ENCODE data around the gene IGFL4. TPM values are rescaled to one million over a fixed set of nuclear protein-coding genes. Genes with fewer than 3 reads are reported as not detected.

The IGFL4 gene
- total RNA-seq, 1 donor from 2014 or later, result not detected

DNA sequence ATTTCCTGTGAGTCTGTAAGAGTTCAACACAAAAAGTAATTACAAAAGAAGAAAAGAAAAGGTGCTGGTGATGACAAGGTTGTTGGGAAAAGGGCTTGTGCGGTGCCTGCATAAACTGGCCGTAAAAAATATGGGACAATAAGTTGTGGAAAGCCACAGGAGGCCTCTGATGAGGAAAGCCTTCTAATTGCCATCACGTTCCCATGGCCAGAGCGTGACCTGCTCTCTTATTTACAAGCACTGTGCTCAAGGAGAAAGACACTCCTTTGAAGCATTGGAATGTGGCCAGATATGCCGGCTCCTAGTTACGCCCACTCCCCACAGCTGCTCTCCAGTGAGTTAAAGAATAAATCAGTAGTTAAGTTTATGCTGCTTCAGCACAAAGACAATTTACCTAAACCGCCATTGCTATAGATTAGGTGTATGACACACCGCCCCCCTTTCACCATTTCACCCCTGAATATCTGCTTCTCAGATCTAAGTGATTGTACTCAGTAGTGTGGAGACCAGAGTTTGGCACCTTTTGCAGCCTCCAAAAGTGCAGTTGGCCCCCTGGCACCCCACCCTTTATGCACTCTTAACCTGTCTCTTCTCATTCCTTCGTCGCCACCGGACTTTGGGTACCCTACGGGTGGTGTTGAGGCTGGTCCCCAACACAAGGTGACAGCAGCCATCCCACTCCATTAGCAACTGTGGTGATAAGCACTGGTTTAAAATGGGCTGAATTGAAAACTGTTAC, 9.8 kb downstream of the IGFL4 start:
- no peak for DNase-seq (ENCODE audit: low spot score)
- Mint-ChIP-seq H3K27me3 (ENCODE audit: unreplicated experiment) (peaks cover 1% of the 10 kb centered on the region), H3K36me3 (ENCODE audit: low read depth, unreplicated experiment) (peaks cover 10% of the 10 kb centered on the region), H3K4me1 (ENCODE audit: unreplicated experiment) (no peaks in the 10 kb centered on the region), H3K4me3 (ENCODE audit: unreplicated experiment) (no peak overlapping the region), H3K27ac (ENCODE audit: unreplicated experiment) (peak overlapping the region; percentile 18), H3K9me3 (ENCODE audit: unreplicated experiment) (no peaks in the 10 kb centered on the region)
- TF ChIP-seq, protein P1, sequence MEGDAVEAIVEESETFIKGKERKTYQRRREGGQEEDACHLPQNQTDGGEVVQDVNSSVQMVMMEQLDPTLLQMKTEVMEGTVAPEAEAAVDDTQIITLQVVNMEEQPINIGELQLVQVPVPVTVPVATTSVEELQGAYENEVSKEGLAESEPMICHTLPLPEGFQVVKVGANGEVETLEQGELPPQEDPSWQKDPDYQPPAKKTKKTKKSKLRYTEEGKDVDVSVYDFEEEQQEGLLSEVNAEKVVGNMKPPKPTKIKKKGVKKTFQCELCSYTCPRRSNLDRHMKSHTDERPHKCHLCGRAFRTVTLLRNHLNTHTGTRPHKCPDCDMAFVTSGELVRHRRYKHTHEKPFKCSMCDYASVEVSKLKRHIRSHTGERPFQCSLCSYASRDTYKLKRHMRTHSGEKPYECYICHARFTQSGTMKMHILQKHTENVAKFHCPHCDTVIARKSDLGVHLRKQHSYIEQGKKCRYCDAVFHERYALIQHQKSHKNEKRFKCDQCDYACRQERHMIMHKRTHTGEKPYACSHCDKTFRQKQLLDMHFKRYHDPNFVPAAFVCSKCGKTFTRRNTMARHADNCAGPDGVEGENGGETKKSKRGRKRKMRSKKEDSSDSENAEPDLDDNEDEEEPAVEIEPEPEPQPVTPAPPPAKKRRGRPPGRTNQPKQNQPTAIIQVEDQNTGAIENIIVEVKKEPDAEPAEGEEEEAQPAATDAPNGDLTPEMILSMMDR (IDR thresholded peaks at IDR 0.05; ENCODE audit: unreplicated experiment), result no peak

DNA sequence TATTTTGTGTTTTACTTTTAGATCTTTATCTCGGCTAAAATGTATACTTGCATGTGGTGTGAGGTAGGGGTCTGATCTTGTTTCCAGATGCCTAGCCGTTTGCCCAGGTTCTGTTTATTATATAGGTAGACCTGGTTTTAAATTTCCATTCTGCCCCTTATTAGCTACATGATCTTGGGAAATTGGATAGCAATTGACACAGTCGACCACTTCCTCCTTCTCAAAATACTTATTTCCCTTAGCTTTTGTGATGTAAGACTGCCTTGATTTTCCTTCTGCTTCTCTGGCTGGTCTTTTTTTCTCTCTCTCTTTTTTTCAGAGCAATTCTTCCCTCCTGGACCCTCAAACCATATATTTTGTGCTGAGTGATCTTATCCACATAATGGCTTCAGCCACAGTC, 15.0 kb downstream of the IGFL4 start:
- DNase-seq (ENCODE audit: low spot score), result no peak
- Mint-ChIP-seq H3K27me3 (ENCODE audit: unreplicated experiment) (peaks cover 8% of the 10 kb centered on the region), H3K4me1 (ENCODE audit: unreplicated experiment) (no peaks in the 10 kb centered on the region), H3K36me3 (ENCODE audit: low read depth, unreplicated experiment) (peaks cover 7% of the 10 kb centered on the region), H3K9me3 (ENCODE audit: unreplicated experiment) (no peaks in the 10 kb centered on the region), H3K4me3 (ENCODE audit: unreplicated experiment) (no peak overlapping the region), H3K27ac (ENCODE audit: unreplicated experiment) (no peak overlapping the region)
- TF ChIP-seq, protein P1 (IDR thresholded peaks at IDR 0.05; ENCODE audit: unreplicated experiment), result peak; percentile 2

DNA sequence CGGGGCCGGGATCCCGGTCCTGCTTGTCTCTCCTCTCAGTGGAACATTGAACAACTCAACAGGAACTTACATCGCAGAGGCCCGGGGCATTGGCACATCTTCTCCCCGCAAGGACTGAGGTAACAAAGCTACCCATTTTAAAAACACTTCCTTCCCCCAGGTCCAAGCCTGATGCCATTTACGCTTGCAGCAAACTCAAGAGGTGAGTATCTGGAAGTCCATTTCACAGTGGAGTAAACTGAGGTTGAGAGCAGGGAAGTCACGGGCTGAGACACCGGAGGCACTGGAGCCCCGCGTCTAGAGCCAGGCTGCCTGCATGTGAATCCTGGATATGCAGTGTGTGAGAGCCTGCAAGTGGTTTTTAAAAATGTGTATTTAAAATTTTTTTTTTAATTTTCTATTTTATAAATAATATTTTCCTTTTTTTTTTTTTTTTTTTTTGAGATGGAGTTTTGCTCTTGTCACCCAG, 17.5 kb downstream of the IGFL4 start:
- Mint-ChIP-seq H3K4me3 (ENCODE audit: unreplicated experiment) (no peak overlapping the region), H3K36me3 (ENCODE audit: low read depth, unreplicated experiment) (peaks cover 7% of the 10 kb centered on the region), H3K27me3 (ENCODE audit: unreplicated experiment) (peaks cover 8% of the 10 kb centered on the region), H3K27ac (ENCODE audit: unreplicated experiment) (no peak overlapping the region), H3K9me3 (ENCODE audit: unreplicated experiment) (no peaks in the 10 kb centered on the region), H3K4me1 (ENCODE audit: unreplicated experiment) (no peaks in the 10 kb centered on the region)
- TF ChIP-seq, protein P1 (IDR thresholded peaks at IDR 0.05; ENCODE audit: unreplicated experiment), result no peak
- DNase-seq (ENCODE audit: low spot score), result no peak

DNA sequence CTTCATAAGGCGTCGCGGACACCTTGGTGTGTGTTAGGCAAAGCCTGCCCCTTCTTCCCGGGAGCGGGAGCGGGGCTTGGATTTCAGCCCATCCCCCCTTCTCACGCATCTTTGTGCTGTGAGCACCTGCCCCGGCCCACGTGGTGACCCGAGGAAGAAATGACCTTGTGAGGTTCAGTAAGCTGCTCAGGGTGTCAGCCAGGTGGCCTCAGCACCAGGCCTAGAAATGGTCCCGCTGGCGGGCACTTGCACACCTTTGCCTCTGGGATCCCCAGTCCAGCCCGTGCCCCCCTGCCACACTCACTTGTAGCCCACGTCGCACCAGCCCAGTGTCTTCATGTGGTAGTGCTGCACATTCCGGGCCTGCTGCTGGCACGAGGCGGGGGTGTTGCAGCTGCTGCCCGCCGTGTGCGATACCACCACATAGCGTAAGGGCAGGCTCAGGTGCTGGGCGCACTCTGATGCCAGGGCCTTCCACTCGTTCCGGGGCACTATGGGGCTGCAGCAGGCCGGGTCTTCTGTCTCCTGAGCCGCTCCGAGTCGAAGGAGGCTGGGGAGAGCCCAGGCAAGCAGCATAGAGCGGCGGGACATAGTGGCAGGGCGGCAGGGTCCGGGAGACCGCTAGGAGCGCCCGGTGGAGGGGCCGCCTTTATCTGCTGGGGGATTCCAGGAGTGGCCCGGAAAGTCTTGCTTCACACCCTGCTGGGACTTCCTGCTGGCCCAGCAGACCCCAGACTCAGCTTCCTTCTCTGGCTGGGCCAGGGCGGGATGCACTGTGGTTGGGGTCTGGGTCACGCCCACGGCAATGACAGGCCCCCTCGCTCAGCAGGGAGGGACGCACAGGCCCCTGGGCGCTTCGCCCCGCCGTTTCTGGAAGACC, 18.1 kb downstream of the IGFL4 start, which contains the start of gene PGLYRP1:
PGLYRP1 (minus strand) TSS at position 623 of the 880 bp plus-strand sequence; CDS start at position 591, 32 bp downstream.
- H3K27me3 Mint-ChIP-seq (ENCODE audit: unreplicated experiment), result peaks cover 8% of the 10 kb centered on the region
- no peak within 1 kb of the TSS for H3K4me3 Mint-ChIP-seq (ENCODE audit: unreplicated experiment)
- no peak within 1 kb of the TSS for H3K27ac Mint-ChIP-seq (ENCODE audit: unreplicated experiment)
- DNase-seq (ENCODE audit: low spot score), result no peak
- TF ChIP-seq, protein P1 (IDR thresholded peaks at IDR 0.05; ENCODE audit: unreplicated experiment), result no peak
- no peaks in the 10 kb centered on the region for H3K9me3 Mint-ChIP-seq (ENCODE audit: unreplicated experiment)
- H3K36me3 Mint-ChIP-seq (ENCODE audit: low read depth, unreplicated experiment), result peaks cover 7% of the 10 kb centered on the region
- no peaks in the 10 kb centered on the region for H3K4me1 Mint-ChIP-seq (ENCODE audit: unreplicated experiment)

All from endothelial cell (in vitro differentiated cells).